Measurements from ENCODE around the gene RWDD2A. TPM values are rescaled to one million over a fixed set of nuclear protein-coding genes. Genes with fewer than 3 reads are reported as not detected.

The RWDD2A gene
- total RNA-seq, 2 experiments from 2014 or later: 0.91 to 1.3 TPM

GRCh38 chr6:83215131-83216047 lies 22.2 kb downstream of the RWDD2A start:
- H3K4me1 Mint-ChIP-seq: peaks cover 5% of the 10 kb centered on the region
- CTCF ChIA-PET: interaction anchor here (0.5 to 9.6 kb wide), 18 partner anchors 10 to 944 kb away, joined by 3 to 199 read pairs (median 4); partner anchors contain the start of genes DOP1A, PRSS35, RWDD2A and UBE3D
- ATAC-seq: peak; percentile 99
- peaks cover 29% of the 10 kb centered on the region for H3K27me3 Mint-ChIP-seq
- H3K4me3 Mint-ChIP-seq: no peak overlapping the region
- H3K9me3 Mint-ChIP-seq (ENCODE audit: low read depth): no peaks in the 10 kb centered on the region
- no peak overlapping the region for H3K27ac Mint-ChIP-seq
- no peaks in the 10 kb centered on the region for H3K36me3 Mint-ChIP-seq
- DNase-seq: peak; percentile 78

- Mint-ChIP-seq H3K27me3 (peaks cover 19% of the 10 kb centered on the region), H3K4me3 (no peak overlapping the region), H3K4me1 (peaks cover 5% of the 10 kb centered on the region), H3K27ac (no peak overlapping the region), H3K36me3 (no peaks in the 10 kb centered on the region), H3K9me3 (ENCODE audit: low read depth) (no peaks in the 10 kb centered on the region)
- CTCF ChIA-PET: interaction anchor here (1.0 to 9.6 kb wide), 4 partner anchors 9 to 297 kb away, joined by 3 to 199 read pairs (median 9); partner anchors contain the start of genes DOP1A, PRSS35 and UBE3D
- no peak for DNase-seq
- no peak for ATAC-seq
These were observed 23.6 kb downstream of the RWDD2A start for GRCh38 chr6:83216806-83217205.

- ATAC-seq (no peak), DNase-seq (no peak)
- H3K27ac Mint-ChIP-seq: no peak overlapping the region
- peaks cover 5% of the 10 kb centered on the region for H3K4me1 Mint-ChIP-seq
- H3K4me3 Mint-ChIP-seq: no peak overlapping the region
- no peaks in the 10 kb centered on the region for H3K36me3 Mint-ChIP-seq
- CTCF ChIA-PET: interaction anchor here (9.6 kb wide), 1 partner anchor 153 kb away, joined by 199 read pairs; the partner anchor contains the start of genes DOP1A and UBE3D
- peaks cover 12% of the 10 kb centered on the region for H3K27me3 Mint-ChIP-seq
- no peaks in the 10 kb centered on the region for H3K9me3 Mint-ChIP-seq (ENCODE audit: low read depth)
These were observed 25.5 kb downstream of the RWDD2A start for GRCh38 chr6:83218646-83219045.

GRCh38 chr6:83220121-83220520 lies 27.0 kb downstream of the RWDD2A start:
- no peak for DNase-seq
- CTCF ChIA-PET: interaction anchor here (0.9 to 9.6 kb wide), 3 partner anchors 16 to 154 kb away, joined by 3 to 199 read pairs (median 3); partner anchors contain the start of genes DOP1A and UBE3D
- Mint-ChIP-seq H3K36me3 (no peaks in the 10 kb centered on the region), H3K4me3 (no peak overlapping the region), H3K4me1 (peaks cover 4% of the 10 kb centered on the region), H3K9me3 (ENCODE audit: low read depth) (no peaks in the 10 kb centered on the region), H3K27me3 (peaks cover 3% of the 10 kb centered on the region), H3K27ac (no peak overlapping the region)
- no peak for ATAC-seq

- Mint-ChIP-seq H3K27me3 (peaks cover 3% of the 10 kb centered on the region), H3K36me3 (no peaks in the 10 kb centered on the region), H3K4me1 (no peaks in the 10 kb centered on the region), H3K9me3 (ENCODE audit: low read depth) (no peaks in the 10 kb centered on the region), H3K27ac (no peak overlapping the region), H3K4me3 (no peak overlapping the region)
- no peak for DNase-seq
- ATAC-seq: no peak
- CTCF ChIA-PET: interaction anchor here (1.0 to 9.6 kb wide), 6 partner anchors 9 to 469 kb away, joined by 3 to 199 read pairs (median 4); partner anchors contain the start of genes DOP1A, PRSS35 and UBE3D
These were observed 28.1 kb downstream of the RWDD2A start for GRCh38 chr6:83221276-83221675.

- Mint-ChIP-seq H3K27me3 (peaks cover 3% of the 10 kb centered on the region), H3K9me3 (ENCODE audit: low read depth) (no peaks in the 10 kb centered on the region), H3K36me3 (no peaks in the 10 kb centered on the region), H3K4me1 (no peaks in the 10 kb centered on the region), H3K4me3 (no peak overlapping the region), H3K27ac (no peak overlapping the region)
- CTCF ChIA-PET: interaction anchor here (1.0 to 9.6 kb wide), 13 partner anchors 8 to 469 kb away, joined by 3 to 199 read pairs (median 3); partner anchors contain the start of genes DOP1A, PRSS35 and UBE3D
- ATAC-seq: no peak
- DNase-seq: no peak
These were observed 28.8 kb downstream of the RWDD2A start for GRCh38 chr6:83221889-83222479.

- Mint-ChIP-seq H3K4me3 (no peak overlapping the region), H3K9me3 (ENCODE audit: low read depth) (no peaks in the 10 kb centered on the region), H3K36me3 (no peaks in the 10 kb centered on the region), H3K27ac (no peak overlapping the region), H3K27me3 (peaks cover 4% of the 10 kb centered on the region), H3K4me1 (no peaks in the 10 kb centered on the region)
- DNase-seq (no peak), ATAC-seq (no peak)
- CTCF ChIA-PET: no interaction called here
These were observed 33.4 kb downstream of the RWDD2A start for GRCh38 chr6:83226517-83226916.

- DNase-seq: no peak
- no peaks in the 10 kb centered on the region for H3K9me3 Mint-ChIP-seq (ENCODE audit: low read depth)
- CTCF ChIA-PET: interaction anchor here (1.2 kb wide), 1 partner anchor 9 kb away, joined by 4 read pairs; no protein-coding TSS in a partner anchor
- H3K4me1 Mint-ChIP-seq: no peaks in the 10 kb centered on the region
- H3K4me3 Mint-ChIP-seq: no peak overlapping the region
- ATAC-seq: no peak
- H3K27ac Mint-ChIP-seq: no peak overlapping the region
- H3K27me3 Mint-ChIP-seq: peaks cover 23% of the 10 kb centered on the region
- no peaks in the 10 kb centered on the region for H3K36me3 Mint-ChIP-seq
These were observed 38.0 kb downstream of the RWDD2A start for GRCh38 chr6:83231146-83231545.

GRCh38 chr6:83247471-83247870 lies 54.3 kb downstream of the RWDD2A start:
- DNase-seq (no peak), ATAC-seq (no peak)
- CTCF ChIA-PET: no interaction called here
- Mint-ChIP-seq H3K4me3 (no peak overlapping the region), H3K36me3 (no peaks in the 10 kb centered on the region), H3K27me3 (peaks cover 6% of the 10 kb centered on the region), H3K4me1 (no peaks in the 10 kb centered on the region), H3K27ac (no peak overlapping the region), H3K9me3 (ENCODE audit: low read depth) (no peaks in the 10 kb centered on the region)

Other genes with a start within 250 kb of the RWDD2A start
- 1 to 10 TPM; 4.6 to 4.7 TPM for gene UBE3D, start 127.5 kb upstream of the RWDD2A start, total RNA-seq
- gene DOP1A, start 125.7 kb upstream of the RWDD2A start, total RNA-seq: 10 to 100 TPM; 22.0 to 34.7 TPM
- 10 to 100 TPM; 11.5 to 14.7 TPM for gene PGM3, start 92 bp upstream of the RWDD2A start, total RNA-seq
- under 1 TPM; 0.14 to 0.20 TPM for gene ME1, start 237.7 kb downstream of the RWDD2A start, total RNA-seq